Sigmoid colon (tissue), 7 donors: ENCODE data around the gene PSMC6. TPM values are rescaled to one million over a fixed set of nuclear protein-coding genes. Genes with fewer than 3 reads are reported as not detected.
"Not testable (repeated sequence)": the region's sequence is repeated elsewhere in the genome, so short reads cannot be mapped to it uniquely, and the experiment has no call there.

ENCODE experiments used
- DNase-seq: peaks from one replicate; pipeline ENCODE4 v3.0.0-alpha.2; 2019
- H3K27ac ChIP-seq, 4 donors: fragments of 200-600 bp; sonication (generic); one replicate each; pipeline ENCODE4 v1.5.1; 2016 to 2019; ENCODE audit warnings: mild to moderate bottlenecking in 1 of 4
- H3K27me3 ChIP-seq, 3 donors: fragments of 200-600 bp; sonication (generic); one replicate each; pipeline ENCODE4 v1.5.1; 2019; ENCODE audit warnings: mild to moderate bottlenecking in 1 of 3
- H3K36me3 ChIP-seq, 4 donors: fragments of 200-600 bp; sonication (generic); one replicate each; pipeline ENCODE4 v1.5.1; 2016 to 2019
- H3K4me1 ChIP-seq, 4 donors: fragments of 200-600 bp; sonication (generic); one replicate each; pipeline ENCODE4 v1.5.1; 2017 to 2019
- H3K4me3 ChIP-seq, 4 donors: fragments of 200-600 bp; sonication (generic); one replicate each; pipeline ENCODE4 v1.5.1; 2017 to 2019; ENCODE audit warnings: mild to moderate bottlenecking in 2 of 4, moderate library complexity in 1 of 4
- H3K9me3 ChIP-seq, 4 donors: fragments of 200-600 bp in 3 of 4; sonication (generic) in 3 of 4; one replicate each; pipeline versions ENCODE4 v1.5.1 to v1.6.1; 2013 to 2019
- CTCF ChIP-seq, 4 experiments: fragments of 450-650 bp in 3 of 4; fragments of 200-600 bp in 1 of 4; IDR thresholded peaks; one replicate each; pipeline ENCODE4 v1.5.1; 2016 to 2019; ENCODE audit warnings: antibody characterized with exemption in 4 of 4, mild to moderate bottlenecking in 3 of 4, moderate library complexity in 2 of 4
- EP300 ChIP-seq, 4 donors: sonication (generic); formaldehyde crosslinking; IDR thresholded peaks; one replicate each; pipeline ENCODE4 v1.6.1; 2017; ENCODE audit warnings: antibody characterized with exemption in 4 of 4
- POLR2A ChIP-seq, 2 donors: fragments of 450-650 bp; IDR thresholded peaks; one replicate each; pipeline ENCODE4 v1.6.1; 2016; ENCODE audit warnings: antibody characterized with exemption in 2 of 2, mild to moderate bottlenecking in 2 of 2, moderate library complexity in 2 of 2
- POLR2AphosphoS5 ChIP-seq, 4 donors: sonication (generic); formaldehyde crosslinking; IDR thresholded peaks; one replicate each; pipeline ENCODE4 v1.6.1; 2017; ENCODE audit warnings: antibody characterized with exemption in 4 of 4
- WGBS, 2 donors: extraction: QIAGEN DNeasy Blood & Tissue Kit; methylation state at CpG; one replicate each; pipeline ENCODE4 v1.1.7; 2013; 5-methylcytosine and 5-hydroxymethylcytosine counted together
- intact Hi-C: fragments of 100-400 bp; cut with DNase I; formaldehyde crosslinking; loops from one replicate; pipeline ENCODE4 v1.15.1; 2023
- polyA plus RNA-seq, 3 donors: library from polyadenylated mRNA; stranded (reverse); fragments of 200-250 nt; gene quantifications; one replicate each; pipeline ENCODE4 v1.2.3, GENCODE V29; 2013
- total RNA-seq, 4 donors: library from RNA; depleted of rRNA; stranded (reverse); fragments of >200 nt; gene quantifications; one replicate each; pipeline ENCODE4 v1.1.0, GENCODE V29; 2016
- donor health status: healthy with polysubstance abuse.
- donor health status: Bipolar disorder and iron deficiency.
- donor health status: healthy.

PSMC6 gene
- total and polyA plus RNA-seq, 7 donors: 60.7 to 94.2 (median 81.0) TPM

- no peak for DNase-seq
- no peak for TF ChIP-seq EP300 (IDR thresholded peaks at IDR 0.05)
- no peak for TF ChIP-seq POLR2AphosphoS5 (IDR thresholded peaks at IDR 0.05)
- no peak for TF ChIP-seq POLR2A (IDR thresholded peaks at IDR 0.05)
- no peak for TF ChIP-seq CTCF (IDR thresholded peaks at IDR 0.05)
- no peaks in the 10 kb centered on the region for H3K9me3 ChIP-seq
- peak overlapping the region in 1 of 4 donors; percentile 29 for H3K27ac ChIP-seq
- H3K36me3 ChIP-seq: peaks cover 0 to 11% (median 0%) of the 10 kb centered on the region in 4 donors
- H3K27me3 ChIP-seq: no peaks in the 10 kb centered on the region
- no peaks in the 10 kb centered on the region for H3K4me1 ChIP-seq
- no peak overlapping the region for H3K4me3 ChIP-seq
- intact Hi-C loops: no loop called here
Observed at GRCh38 chr14:52741865-52742264, 34.9 kb downstream of the PSMC6 start.

- Histone ChIP-seq H3K36me3 (peaks cover 0 to 68% (median 0%) of the 10 kb centered on the region in 4 donors), H3K4me1 (no peaks in the 10 kb centered on the region), H3K27ac (no peak overlapping the region), H3K9me3 (no peaks in the 10 kb centered on the region), H3K27me3 (no peaks in the 10 kb centered on the region), H3K4me3 (no peak overlapping the region)
- intact Hi-C loops: no loop called here
- WGBS, 2 donors: 61 to 87% methylated on average over 8 of the region's 8 CpGs
- TF ChIP-seq POLR2A (IDR thresholded peaks at IDR 0.05) (no peak), POLR2AphosphoS5 (IDR thresholded peaks at IDR 0.05) (no peak), CTCF (IDR thresholded peaks at IDR 0.05) (no peak), EP300 (IDR thresholded peaks at IDR 0.05) (no peak)
- no peak for DNase-seq
Observed at GRCh38 chr14:52748647-52749292, 41.8 kb downstream of the PSMC6 start.

- Histone ChIP-seq H3K4me1 (no peaks in the 10 kb centered on the region), H3K9me3 (no peaks in the 10 kb centered on the region), H3K27me3 (no peaks in the 10 kb centered on the region), H3K36me3 (peaks cover 0 to 44% (median under 1%) of the 10 kb centered on the region in 4 donors), H3K4me3 (no peak overlapping the region), H3K27ac (no peak overlapping the region)
- TF ChIP-seq POLR2A (IDR thresholded peaks at IDR 0.05) (no peak), CTCF (IDR thresholded peaks at IDR 0.05) (no peak), EP300 (IDR thresholded peaks at IDR 0.05) (no peak)
- no peak for DNase-seq
- intact Hi-C loops: no loop called here
- WGBS, 2 donors: 60 to 83% methylated on average over 5 of the region's 5 CpGs
Observed at GRCh38 chr14:52755607-52756316, 48.8 kb downstream of the PSMC6 start.

- no peaks in the 10 kb centered on the region for H3K9me3 ChIP-seq
- H3K27ac ChIP-seq: no peak overlapping the region
- 93 to 98% methylated on average over 1 of the region's 1 CpG for WGBS, 2 donors
- H3K27me3 ChIP-seq: no peaks in the 10 kb centered on the region
- H3K4me1 ChIP-seq: no peaks in the 10 kb centered on the region
- TF ChIP-seq CTCF (IDR thresholded peaks at IDR 0.05) (no peak), POLR2AphosphoS5 (IDR thresholded peaks at IDR 0.05) (no peak), EP300 (IDR thresholded peaks at IDR 0.05) (no peak), POLR2A (IDR thresholded peaks at IDR 0.05) (no peak)
- no peak overlapping the region for H3K4me3 ChIP-seq
- peaks cover 0 to 32% (median 2%) of the 10 kb centered on the region in 4 donors for H3K36me3 ChIP-seq
- intact Hi-C loops: no loop called here
- no peak for DNase-seq
Observed at GRCh38 chr14:52759145-52759544, 52.1 kb downstream of the PSMC6 start.

- peaks cover 0 to 29% (median 2%) of the 10 kb centered on the region in 4 donors for H3K36me3 ChIP-seq
- 89 to 96% methylated on average over 4 of the region's 4 CpGs for WGBS, 2 donors
- H3K27me3 ChIP-seq, H3K9me3 ChIP-seq, H3K27ac ChIP-seq, intact Hi-C loops, H3K4me3 ChIP-seq, DNase-seq, H3K4me1 ChIP-seq: not testable (repeated sequence)
Observed at GRCh38 chr14:52762923-52763322, 55.9 kb downstream of the PSMC6 start.
